Measurements from ENCODE around the gene TMEM80. TPM values are rescaled to one million over a fixed set of nuclear protein-coding genes. Genes with fewer than 3 reads are reported as not detected.
"Not testable (repeated sequence)": the region's sequence is repeated elsewhere in the genome, so short reads cannot be mapped to it uniquely, and the experiment has no call there.

The TMEM80 gene
- polyA plus RNA-seq (2013, experiment 1 of 4): 44.5 TPM
- 44.1 TPM for polyA plus RNA-seq (2013, experiment 2 of 4)
- polyA plus RNA-seq (2013, experiment 3 of 4): 55.5 TPM
- polyA plus RNA-seq (2013, experiment 4 of 4): 57.0 TPM

DNA sequence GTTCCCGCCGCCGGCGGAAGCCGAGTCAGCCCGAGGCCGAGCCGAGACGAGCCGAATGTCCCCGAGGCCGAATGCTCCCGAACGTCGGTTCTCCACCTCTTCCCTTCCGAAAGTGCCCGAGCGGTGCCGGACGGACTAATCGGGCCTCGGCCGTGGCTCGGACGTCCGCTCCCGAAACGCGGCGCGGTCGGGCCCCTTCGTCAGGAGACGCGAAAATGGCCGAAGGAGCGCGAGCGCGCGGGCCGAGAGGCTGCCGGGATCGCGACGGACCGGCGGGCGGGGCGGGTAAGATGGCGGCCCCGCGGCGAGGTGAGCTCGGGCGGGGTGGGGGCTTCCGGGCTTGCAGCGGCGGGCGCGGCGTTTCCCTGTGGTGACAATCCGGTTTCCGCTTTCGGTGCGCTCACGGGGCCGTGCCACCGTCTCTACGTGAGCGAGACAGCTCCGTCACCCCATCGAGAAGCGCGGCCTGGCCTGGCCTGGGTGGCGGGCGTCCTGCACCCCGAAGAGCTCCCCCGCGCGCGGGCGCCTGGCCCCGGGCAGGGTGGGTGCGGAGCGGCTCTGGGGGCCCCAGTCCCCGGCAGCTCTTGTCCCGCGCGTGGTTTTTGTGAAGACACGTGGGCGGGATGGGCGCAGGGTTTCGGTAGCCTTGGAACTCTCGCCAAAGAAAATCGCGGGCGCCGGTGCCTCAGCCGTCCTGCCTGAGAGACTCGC lies at the start of gene TMEM80:
Gene TMEM80 (plus strand): TSS at position 279 of the 711 bp plus-strand sequence. CDS start 12 bp downstream, at position 291.
- Histone ChIP-seq H3K27me3 (ENCODE audit: control insufficient read depth, insufficient read depth, low read length, poor library complexity, severe bottlenecking) (no peaks in the 10 kb centered on the region), H3K36me3 (ENCODE audit: control insufficient read depth, insufficient read depth, low read length) (peaks cover 3% of the 10 kb centered on the region), H3K27ac (ENCODE audit: insufficient read depth, low read depth, low read length, poor library complexity, severe bottlenecking) (peak within 1 kb of the TSS; percentile 98), H3K4me1 (ENCODE audit: control insufficient read depth, insufficient read depth, low read length) (peaks cover 16% of the 10 kb centered on the region), H3K4me3 (ENCODE audit: insufficient read depth, low read depth, low read length) (peak within 1 kb of the TSS; percentile 99), H3K9me3 (ENCODE audit: control insufficient read depth, low read length) (no peaks in the 10 kb centered on the region)
- WGBS, 2 experiments: 0% methylated on average over 101 of the region's 101 CpGs

GRCh38 chr11:646214-646613 lies 49.4 kb upstream of the TMEM80 start:
- peaks cover under 1% of the 10 kb centered on the region for H3K4me1 ChIP-seq (ENCODE audit: control insufficient read depth, insufficient read depth, low read length)
- peaks cover 13% of the 10 kb centered on the region for H3K36me3 ChIP-seq (ENCODE audit: control insufficient read depth, insufficient read depth, low read length)
- H3K27ac ChIP-seq (ENCODE audit: insufficient read depth, low read depth, low read length, poor library complexity, severe bottlenecking): no peak overlapping the region
- no peaks in the 10 kb centered on the region for H3K27me3 ChIP-seq (ENCODE audit: control insufficient read depth, insufficient read depth, low read length, poor library complexity, severe bottlenecking)
- 94 to 97% methylated on average over 10 to 13 of the region's 14 CpGs for WGBS, 2 experiments
- H3K4me3 ChIP-seq (ENCODE audit: insufficient read depth, low read depth, low read length): no peak overlapping the region
- H3K9me3 ChIP-seq (ENCODE audit: control insufficient read depth, low read length): no peaks in the 10 kb centered on the region

DNA sequence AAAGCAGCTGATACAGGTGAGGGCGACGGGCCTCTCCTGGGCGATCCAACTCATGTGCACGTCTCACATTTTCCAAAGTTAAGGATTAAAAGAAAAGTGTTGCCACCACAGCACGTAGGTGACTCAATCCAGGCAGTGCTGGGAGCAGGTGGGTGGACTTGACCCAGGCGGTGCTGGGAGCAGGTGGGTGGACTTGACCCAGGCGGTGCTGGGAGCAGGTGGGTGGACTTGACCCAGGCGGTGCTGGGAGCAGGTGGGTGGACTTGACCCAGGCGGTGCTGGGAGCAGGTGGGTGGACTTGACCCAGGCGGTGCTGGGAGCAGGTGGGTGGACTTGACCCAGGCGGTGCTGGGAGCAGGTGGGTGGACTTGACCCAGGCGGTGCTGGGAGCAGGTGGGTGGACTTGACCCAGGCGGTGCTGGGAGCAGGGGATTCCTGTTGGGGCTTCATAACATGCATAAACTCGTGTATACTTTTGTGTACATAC lies 47.9 kb upstream of the TMEM80 start:
- H3K4me1 ChIP-seq (ENCODE audit: control insufficient read depth, insufficient read depth, low read length): not testable (repeated sequence)
- WGBS, 2 experiments: 96 to 99% methylated on average over 9 to 11 of the region's 14 CpGs
- H3K36me3 ChIP-seq (ENCODE audit: control insufficient read depth, insufficient read depth, low read length): peaks cover 13% of the 10 kb centered on the region

DNA sequence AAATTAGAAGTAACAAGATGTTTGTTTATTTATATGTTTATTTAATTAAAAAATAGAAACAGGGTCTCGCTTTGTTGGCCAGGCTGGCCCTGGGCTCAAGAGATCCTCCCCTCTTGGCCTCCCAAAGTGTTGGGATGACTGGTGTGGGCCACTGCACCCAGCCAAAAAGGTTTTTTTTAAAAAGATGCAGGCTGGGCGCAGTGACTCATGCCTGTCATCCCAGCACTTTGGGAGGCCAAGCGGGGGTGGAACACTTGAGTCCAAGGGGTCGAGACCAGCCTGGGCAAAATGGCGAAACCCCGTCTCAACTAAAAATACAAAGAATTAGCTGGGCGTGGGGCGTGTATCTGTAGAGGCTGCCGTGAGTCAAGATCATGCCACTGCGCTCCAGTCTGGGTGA lies 45.1 kb upstream of the TMEM80 start:
- Histone ChIP-seq H3K36me3 (ENCODE audit: control insufficient read depth, insufficient read depth, low read length) (peaks cover 12% of the 10 kb centered on the region), H3K4me1 (ENCODE audit: control insufficient read depth, insufficient read depth, low read length) (no peaks in the 10 kb centered on the region), H3K27ac (ENCODE audit: insufficient read depth, low read depth, low read length, poor library complexity, severe bottlenecking) (no peak overlapping the region), H3K4me3 (ENCODE audit: insufficient read depth, low read depth, low read length) (no peak overlapping the region), H3K9me3 (ENCODE audit: control insufficient read depth, low read length) (no peaks in the 10 kb centered on the region), H3K27me3 (ENCODE audit: control insufficient read depth, insufficient read depth, low read length, poor library complexity, severe bottlenecking) (no peaks in the 10 kb centered on the region)
- 96 to 97% methylated on average over 10 of the region's 10 CpGs for WGBS, 2 experiments

More for the DNA sequence above, 47.9 kb upstream of the TMEM80 start:
- H3K4me3 ChIP-seq (ENCODE audit: insufficient read depth, low read depth, low read length); H3K27ac ChIP-seq (ENCODE audit: insufficient read depth, low read depth, low read length, poor library complexity, severe bottlenecking); H3K9me3 ChIP-seq (ENCODE audit: control insufficient read depth, low read length); H3K27me3 ChIP-seq (ENCODE audit: control insufficient read depth, insufficient read depth, low read length, poor library complexity, severe bottlenecking): not testable (repeated sequence)

- 93 to 97% methylated on average over 14 of the region's 14 CpGs for WGBS, 2 experiments
These were observed 42.5 kb upstream of the TMEM80 start for GRCh38 chr11:653136-653535.

GRCh38 chr11:653837-654236 lies 41.8 kb upstream of the TMEM80 start:
- 93 to 94% methylated on average over 15 of the region's 15 CpGs for WGBS, 2 experiments
- H3K36me3 ChIP-seq (ENCODE audit: control insufficient read depth, insufficient read depth, low read length): peaks cover 7% of the 10 kb centered on the region
- no peak overlapping the region for H3K27ac ChIP-seq (ENCODE audit: insufficient read depth, low read depth, low read length, poor library complexity, severe bottlenecking)

More at GRCh38 chr11:653136-653535, 42.5 kb upstream of the TMEM80 start:
- H3K36me3 ChIP-seq (ENCODE audit: control insufficient read depth, insufficient read depth, low read length); H3K27me3 ChIP-seq (ENCODE audit: control insufficient read depth, insufficient read depth, low read length, poor library complexity, severe bottlenecking); H3K9me3 ChIP-seq (ENCODE audit: control insufficient read depth, low read length); H3K4me1 ChIP-seq (ENCODE audit: control insufficient read depth, insufficient read depth, low read length); H3K27ac ChIP-seq (ENCODE audit: insufficient read depth, low read depth, low read length, poor library complexity, severe bottlenecking); H3K4me3 ChIP-seq (ENCODE audit: insufficient read depth, low read depth, low read length): not testable (repeated sequence)

GRCh38 chr11:654444-654843 lies 41.2 kb upstream of the TMEM80 start:
- not testable (repeated sequence) for H3K36me3 ChIP-seq (ENCODE audit: control insufficient read depth, insufficient read depth, low read length); H3K4me1 ChIP-seq (ENCODE audit: control insufficient read depth, insufficient read depth, low read length); H3K4me3 ChIP-seq (ENCODE audit: insufficient read depth, low read depth, low read length); H3K27ac ChIP-seq (ENCODE audit: insufficient read depth, low read depth, low read length, poor library complexity, severe bottlenecking); H3K9me3 ChIP-seq (ENCODE audit: control insufficient read depth, low read length); H3K27me3 ChIP-seq (ENCODE audit: control insufficient read depth, insufficient read depth, low read length, poor library complexity, severe bottlenecking)
- WGBS, 2 experiments: 90% methylated on average over 12 of the region's 12 CpGs

More at GRCh38 chr11:653837-654236, 41.8 kb upstream of the TMEM80 start:
- Histone ChIP-seq H3K4me1 (ENCODE audit: control insufficient read depth, insufficient read depth, low read length) (no peaks in the 10 kb centered on the region), H3K4me3 (ENCODE audit: insufficient read depth, low read depth, low read length) (no peak overlapping the region), H3K27me3 (ENCODE audit: control insufficient read depth, insufficient read depth, low read length, poor library complexity, severe bottlenecking) (no peaks in the 10 kb centered on the region), H3K9me3 (ENCODE audit: control insufficient read depth, low read length) (no peaks in the 10 kb centered on the region)

- Histone ChIP-seq H3K4me1 (ENCODE audit: control insufficient read depth, insufficient read depth, low read length) (no peaks in the 10 kb centered on the region), H3K36me3 (ENCODE audit: control insufficient read depth, insufficient read depth, low read length) (peaks cover 7% of the 10 kb centered on the region), H3K4me3 (ENCODE audit: insufficient read depth, low read depth, low read length) (no peak overlapping the region), H3K27ac (ENCODE audit: insufficient read depth, low read depth, low read length, poor library complexity, severe bottlenecking) (no peak overlapping the region), H3K9me3 (ENCODE audit: control insufficient read depth, low read length) (no peaks in the 10 kb centered on the region), H3K27me3 (ENCODE audit: control insufficient read depth, insufficient read depth, low read length, poor library complexity, severe bottlenecking) (no peaks in the 10 kb centered on the region)
- WGBS, 2 experiments: 95% methylated on average over 30 of the region's 30 CpGs
These were observed 40.4 kb upstream of the TMEM80 start for GRCh38 chr11:655036-655726.

GRCh38 chr11:656426-656825 lies 39.2 kb upstream of the TMEM80 start:
- H3K36me3 ChIP-seq (ENCODE audit: control insufficient read depth, insufficient read depth, low read length): peaks cover 4% of the 10 kb centered on the region
- H3K4me1 ChIP-seq (ENCODE audit: control insufficient read depth, insufficient read depth, low read length): no peaks in the 10 kb centered on the region
- H3K27ac ChIP-seq (ENCODE audit: insufficient read depth, low read depth, low read length, poor library complexity, severe bottlenecking): no peak overlapping the region
- H3K9me3 ChIP-seq (ENCODE audit: control insufficient read depth, low read length): no peaks in the 10 kb centered on the region
- H3K4me3 ChIP-seq (ENCODE audit: insufficient read depth, low read depth, low read length): no peak overlapping the region
- no peaks in the 10 kb centered on the region for H3K27me3 ChIP-seq (ENCODE audit: control insufficient read depth, insufficient read depth, low read length, poor library complexity, severe bottlenecking)
- 93 to 95% methylated on average over 14 of the region's 14 CpGs for WGBS, 2 experiments

GRCh38 chr11:656866-657265 lies 38.8 kb upstream of the TMEM80 start:
- H3K4me1 ChIP-seq (ENCODE audit: control insufficient read depth, insufficient read depth, low read length): no peaks in the 10 kb centered on the region
- WGBS, 2 experiments: 93 to 94% methylated on average over 7 of the region's 7 CpGs
- H3K27ac ChIP-seq (ENCODE audit: insufficient read depth, low read depth, low read length, poor library complexity, severe bottlenecking): no peak overlapping the region
- H3K36me3 ChIP-seq (ENCODE audit: control insufficient read depth, insufficient read depth, low read length): peaks cover 4% of the 10 kb centered on the region
- H3K27me3 ChIP-seq (ENCODE audit: control insufficient read depth, insufficient read depth, low read length, poor library complexity, severe bottlenecking): no peaks in the 10 kb centered on the region
- no peaks in the 10 kb centered on the region for H3K9me3 ChIP-seq (ENCODE audit: control insufficient read depth, low read length)
- no peak overlapping the region for H3K4me3 ChIP-seq (ENCODE audit: insufficient read depth, low read depth, low read length)
